GM12878 (cell line): ENCODE data around the gene KLRG1. TPM values are rescaled to one million over a fixed set of nuclear protein-coding genes. Genes with fewer than 3 reads are reported as not detected.
A peak's percentile ranks its signal among the peaks of the same experiment; 100 is the strongest.

ENCODE experiments used
- CBX3 ChIP-seq: fragments of 200-600 bp; sonication (generic); IDR thresholded peaks from 2 replicates; pipeline ENCODE4 v1.6.1; 2016; ENCODE audit warnings: low read depth, borderline replicate concordance
- CHD2 ChIP-seq: IDR thresholded peaks from 2 replicates; pipeline ENCODE4 v1.6.1; 2011; ENCODE audit warnings: low read depth, low read length, improper control_type of control experiment, borderline replicate concordance
- FOXK2 ChIP-seq: fragments of 450-650 bp; IDR thresholded peaks from 2 replicates; pipeline ENCODE4 v1.6.1; 2017; ENCODE audit warnings: mild to moderate bottlenecking, moderate library complexity
- HCFC1 ChIP-seq: fragments of 150-350 bp; IDR thresholded peaks from 2 replicates; pipeline ENCODE4 v1.6.1; 2014; ENCODE audit warnings: low read length
- IKZF1 ChIP-seq: fragments of 450-650 bp; conservative IDR thresholded peaks from 2 replicates; pipeline ENCODE4 v1.6.1; 2017; ENCODE audit warnings: antibody characterized with exemption, mild to moderate bottlenecking
- MTA2 ChIP-seq: fragments of 450-650 bp; IDR thresholded peaks from 2 replicates; pipeline ENCODE4 v1.6.1; 2016; ENCODE audit warnings: low read depth, mild to moderate bottlenecking, moderate library complexity
- MTA3 ChIP-seq: IDR thresholded peaks from 2 replicates; pipeline ENCODE4 v1.6.1; 2012; ENCODE audit warnings: low read length, inconsistent platforms, borderline replicate concordance
- PML ChIP-seq: IDR thresholded peaks from 2 replicates; pipeline ENCODE4 v1.6.1; 2012; ENCODE audit warnings: low read length, inconsistent platforms
- POU2F2 ChIP-seq: IDR thresholded peaks from 3 replicates; pipeline ENCODE4 v1.6.1; 2011; ENCODE audit warnings: low read depth, mild to moderate bottlenecking, low read length, borderline replicate concordance
- RELA ChIP-seq: fragments of 450-650 bp; IDR thresholded peaks from 2 replicates; pipeline ENCODE4 v1.8.0; 2014; ENCODE audit warnings: borderline replicate concordance; ENCODE audit not compliant: partially characterized antibody
- RUNX3 ChIP-seq: IDR thresholded peaks from 2 replicates; pipeline ENCODE4 v1.6.1; 2012; ENCODE audit warnings: low read length, inconsistent platforms
- TARDBP ChIP-seq: IDR thresholded peaks from 2 replicates; pipeline ENCODE4 v1.6.1; 2016; ENCODE audit warnings: borderline replicate concordance
- TCF7 ChIP-seq: IDR thresholded peaks from 2 replicates; pipeline ENCODE4 v1.6.1; 2014; ENCODE audit warnings: antibody characterized with exemption, borderline replicate concordance
- polyA plus RNA-seq, 11 experiments: library from polyadenylated mRNA; depleted of rRNA in 4 of 11; unstranded in 6 of 11; stranded (reverse) in 5 of 11; fragments of >200 nt; fragmentation: Nextera tagmentation in 4 of 11; fragmentation: Illumina TruSeq in 1 of 11; extraction: Ambion mirVana in 4 of 11; extraction: Trizol in 1 of 11; gene quantifications; 1 replicate in 1 of 11; 2 replicates in 10 of 11; pipeline versions ENCODE4 v1.2.1 to v1.2.3, GENCODE V29; 2011 to 2016; ENCODE audit warnings: inconsistent platforms in 2 of 11, missing spikeins in 2 of 11, low read depth in 1 of 11
- total RNA-seq, 4 experiments: library from RNA; depleted of rRNA in 3 of 4; stranded (reverse); fragments of >200 nt in 3 of 4; fragmentation: Illumina TruSeq in 1 of 4; extraction: Trizol in 1 of 4; gene quantifications; 2 replicates each; pipeline versions ENCODE4 v1.2.1 to v1.2.3, GENCODE V29; 2013 to 2021
- TF ChIP-seq, protein P1 (sequence below): fragments of 150-350 bp; IDR thresholded peaks from 2 replicates; pipeline ENCODE4 v1.6.1; 2016; ENCODE audit warnings: low read depth, low read length
- TF ChIP-seq, protein P2 (sequence below): IDR thresholded peaks from 2 replicates; pipeline ENCODE4 v1.6.1; 2012; ENCODE audit warnings: low read length, inconsistent platforms
- TF ChIP-seq, protein P3 (sequence below): fragments of 450-650 bp; IDR thresholded peaks from 2 replicates; pipeline ENCODE4 v1.6.1; 2016; ENCODE audit warnings: mild to moderate bottlenecking, moderate library complexity, borderline replicate concordance
- TF ChIP-seq, protein P4 (sequence below): IDR thresholded peaks from 2 replicates; pipeline ENCODE4 v1.6.1; 2011; ENCODE audit warnings: borderline replicate concordance, low read depth, mild to moderate bottlenecking, moderate library complexity, mixed read lengths, low read length; ENCODE audit not compliant: insufficient read depth; ENCODE audit errors: extremely low read length

KLRG1 gene
- total and polyA plus RNA-seq, 10 of the 15 experiments (the other 5 are each of a cell fraction or from before 2014, with no cell fraction given), result 2.3 to 6.5 (median 3.9) TPM

DNA sequence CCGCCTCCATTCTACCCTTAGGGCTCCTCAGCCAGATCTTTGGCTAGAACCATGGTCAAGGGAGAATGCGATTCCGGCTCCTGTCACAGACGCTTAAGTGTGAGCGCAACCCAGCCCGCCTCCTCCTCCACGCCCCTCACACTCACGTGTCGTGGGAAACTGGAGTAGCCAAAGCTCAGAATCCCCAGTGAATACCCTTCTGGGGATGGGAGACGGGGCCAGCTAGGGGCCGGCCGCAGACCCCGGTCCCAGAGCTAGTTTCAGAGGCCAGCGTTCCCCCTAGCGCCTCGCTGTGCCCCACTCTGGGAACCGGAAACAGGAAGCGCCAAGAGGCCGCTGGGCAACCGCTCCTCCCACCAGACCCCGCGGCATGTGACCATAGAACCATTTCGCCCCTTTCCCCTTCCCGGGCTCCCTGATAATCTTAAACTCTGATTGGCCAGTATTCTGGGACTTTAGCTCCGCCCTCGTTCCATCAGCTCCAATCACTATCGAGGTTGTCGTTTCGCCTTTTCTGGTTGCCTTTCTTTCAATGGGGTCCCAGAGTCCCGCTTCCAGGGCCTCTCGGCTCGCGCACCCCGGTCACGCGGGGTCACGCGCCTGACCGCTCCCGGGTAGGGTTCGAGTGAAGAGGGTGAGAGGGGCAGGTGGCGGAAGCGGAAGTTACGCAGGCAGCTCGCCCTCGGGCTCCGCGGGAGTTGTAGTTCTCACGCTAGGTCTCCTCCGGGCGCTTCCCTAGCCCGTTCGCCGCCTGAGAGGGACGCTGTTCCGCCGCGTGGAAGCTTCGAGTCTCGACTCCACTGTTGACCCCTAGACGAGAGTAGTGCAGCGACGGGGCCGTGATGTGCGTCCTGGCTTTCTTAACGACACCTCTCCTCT, 39.8 kb upstream of the KLRG1 start, which contains the start of gene M6PR (continued):
- TF ChIP-seq, protein P1, sequence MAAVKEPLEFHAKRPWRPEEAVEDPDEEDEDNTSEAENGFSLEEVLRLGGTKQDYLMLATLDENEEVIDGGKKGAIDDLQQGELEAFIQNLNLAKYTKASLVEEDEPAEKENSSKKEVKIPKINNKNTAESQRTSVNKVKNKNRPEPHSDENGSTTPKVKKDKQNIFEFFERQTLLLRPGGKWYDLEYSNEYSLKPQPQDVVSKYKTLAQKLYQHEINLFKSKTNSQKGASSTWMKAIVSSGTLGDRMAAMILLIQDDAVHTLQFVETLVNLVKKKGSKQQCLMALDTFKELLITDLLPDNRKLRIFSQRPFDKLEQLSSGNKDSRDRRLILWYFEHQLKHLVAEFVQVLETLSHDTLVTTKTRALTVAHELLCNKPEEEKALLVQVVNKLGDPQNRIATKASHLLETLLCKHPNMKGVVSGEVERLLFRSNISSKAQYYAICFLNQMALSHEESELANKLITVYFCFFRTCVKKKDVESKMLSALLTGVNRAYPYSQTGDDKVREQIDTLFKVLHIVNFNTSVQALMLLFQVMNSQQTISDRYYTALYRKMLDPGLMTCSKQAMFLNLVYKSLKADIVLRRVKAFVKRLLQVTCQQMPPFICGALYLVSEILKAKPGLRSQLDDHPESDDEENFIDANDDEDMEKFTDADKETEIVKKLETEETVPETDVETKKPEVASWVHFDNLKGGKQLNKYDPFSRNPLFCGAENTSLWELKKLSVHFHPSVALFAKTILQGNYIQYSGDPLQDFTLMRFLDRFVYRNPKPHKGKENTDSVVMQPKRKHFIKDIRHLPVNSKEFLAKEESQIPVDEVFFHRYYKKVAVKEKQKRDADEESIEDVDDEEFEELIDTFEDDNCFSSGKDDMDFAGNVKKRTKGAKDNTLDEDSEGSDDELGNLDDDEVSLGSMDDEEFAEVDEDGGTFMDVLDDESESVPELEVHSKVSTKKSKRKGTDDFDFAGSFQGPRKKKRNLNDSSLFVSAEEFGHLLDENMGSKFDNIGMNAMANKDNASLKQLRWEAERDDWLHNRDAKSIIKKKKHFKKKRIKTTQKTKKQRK, result 0 out of 2 replicates have a peak, but pooled peaks have one; percentile 7
- TF ChIP-seq, protein P2, sequence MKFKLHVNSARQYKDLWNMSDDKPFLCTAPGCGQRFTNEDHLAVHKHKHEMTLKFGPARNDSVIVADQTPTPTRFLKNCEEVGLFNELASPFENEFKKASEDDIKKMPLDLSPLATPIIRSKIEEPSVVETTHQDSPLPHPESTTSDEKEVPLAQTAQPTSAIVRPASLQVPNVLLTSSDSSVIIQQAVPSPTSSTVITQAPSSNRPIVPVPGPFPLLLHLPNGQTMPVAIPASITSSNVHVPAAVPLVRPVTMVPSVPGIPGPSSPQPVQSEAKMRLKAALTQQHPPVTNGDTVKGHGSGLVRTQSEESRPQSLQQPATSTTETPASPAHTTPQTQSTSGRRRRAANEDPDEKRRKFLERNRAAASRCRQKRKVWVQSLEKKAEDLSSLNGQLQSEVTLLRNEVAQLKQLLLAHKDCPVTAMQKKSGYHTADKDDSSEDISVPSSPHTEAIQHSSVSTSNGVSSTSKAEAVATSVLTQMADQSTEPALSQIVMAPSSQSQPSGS, result no peak
- peak; percentile 23 for TF ChIP-seq RELA
- TF ChIP-seq RUNX3, result peak; percentile 53
- TF ChIP-seq, protein P3, sequence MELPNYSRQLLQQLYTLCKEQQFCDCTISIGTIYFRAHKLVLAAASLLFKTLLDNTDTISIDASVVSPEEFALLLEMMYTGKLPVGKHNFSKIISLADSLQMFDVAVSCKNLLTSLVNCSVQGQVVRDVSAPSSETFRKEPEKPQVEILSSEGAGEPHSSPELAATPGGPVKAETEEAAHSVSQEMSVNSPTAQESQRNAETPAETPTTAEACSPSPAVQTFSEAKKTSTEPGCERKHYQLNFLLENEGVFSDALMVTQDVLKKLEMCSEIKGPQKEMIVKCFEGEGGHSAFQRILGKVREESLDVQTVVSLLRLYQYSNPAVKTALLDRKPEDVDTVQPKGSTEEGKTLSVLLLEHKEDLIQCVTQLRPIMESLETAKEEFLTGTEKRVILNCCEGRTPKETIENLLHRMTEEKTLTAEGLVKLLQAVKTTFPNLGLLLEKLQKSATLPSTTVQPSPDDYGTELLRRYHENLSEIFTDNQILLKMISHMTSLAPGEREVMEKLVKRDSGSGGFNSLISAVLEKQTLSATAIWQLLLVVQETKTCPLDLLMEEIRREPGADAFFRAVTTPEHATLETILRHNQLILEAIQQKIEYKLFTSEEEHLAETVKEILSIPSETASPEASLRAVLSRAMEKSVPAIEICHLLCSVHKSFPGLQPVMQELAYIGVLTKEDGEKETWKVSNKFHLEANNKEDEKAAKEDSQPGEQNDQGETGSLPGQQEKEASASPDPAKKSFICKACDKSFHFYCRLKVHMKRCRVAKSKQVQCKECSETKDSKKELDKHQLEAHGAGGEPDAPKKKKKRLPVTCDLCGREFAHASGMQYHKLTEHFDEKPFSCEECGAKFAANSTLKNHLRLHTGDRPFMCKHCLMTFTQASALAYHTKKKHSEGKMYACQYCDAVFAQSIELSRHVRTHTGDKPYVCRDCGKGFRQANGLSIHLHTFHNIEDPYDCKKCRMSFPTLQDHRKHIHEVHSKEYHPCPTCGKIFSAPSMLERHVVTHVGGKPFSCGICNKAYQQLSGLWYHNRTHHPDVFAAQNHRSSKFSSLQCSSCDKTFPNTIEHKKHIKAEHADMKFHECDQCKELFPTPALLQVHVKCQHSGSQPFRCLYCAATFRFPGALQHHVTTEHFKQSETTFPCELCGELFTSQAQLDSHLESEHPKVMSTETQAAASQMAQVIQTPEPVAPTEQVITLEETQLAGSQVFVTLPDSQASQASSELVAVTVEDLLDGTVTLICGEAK, result peak; percentile 96
- TF ChIP-seq, protein P4, sequence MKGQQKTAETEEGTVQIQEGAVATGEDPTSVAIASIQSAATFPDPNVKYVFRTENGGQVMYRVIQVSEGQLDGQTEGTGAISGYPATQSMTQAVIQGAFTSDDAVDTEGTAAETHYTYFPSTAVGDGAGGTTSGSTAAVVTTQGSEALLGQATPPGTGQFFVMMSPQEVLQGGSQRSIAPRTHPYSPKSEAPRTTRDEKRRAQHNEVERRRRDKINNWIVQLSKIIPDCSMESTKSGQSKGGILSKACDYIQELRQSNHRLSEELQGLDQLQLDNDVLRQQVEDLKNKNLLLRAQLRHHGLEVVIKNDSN, result peak; percentile 83
- TF ChIP-seq TCF7, result no peak
- peak; percentile 91 for TF ChIP-seq HCFC1
- peak; percentile 81 for TF ChIP-seq TARDBP
- peak; percentile 76 for TF ChIP-seq CHD2
- TF ChIP-seq IKZF1, result peak; percentile 93
- TF ChIP-seq FOXK2, result no peak
- peak; percentile 63; the same call in 1 of the 3 replicates for TF ChIP-seq POU2F2
- TF ChIP-seq PML, result peak; percentile 92
- no peak for TF ChIP-seq CBX3
- TF ChIP-seq MTA3, result no peak
- peak; percentile 29; the same call in 1 of the 2 replicates for TF ChIP-seq MTA2
